SK-N-MC (cell line): ENCODE results near the gene HRH4.

Experiments
- DNase-seq: peaks from one replicate; pipeline ENCODE4 v3.0.0-alpha.2; 2011; ENCODE audit warnings: low read depth, low spot score
- H3K27ac ChIP-seq: fragments of 200-600 bp; sonication (generic); 2 replicates; pipeline ENCODE4 v1.5.1; 2016; ENCODE audit warnings: mixed run types
- H3K36me3 ChIP-seq: fragments of 200-600 bp; sonication (generic); 2 replicates; pipeline ENCODE4 v1.6.1; 2017; ENCODE audit warnings: antibody characterized with exemption, low read length, mixed read lengths; ENCODE audit not compliant: insufficient read depth
- H3K4me3 ChIP-seq: fragments of 200-600 bp; sonication (generic); 2 replicates; pipeline ENCODE4 v1.5.1; 2016
- H3K9ac ChIP-seq: fragments of 200-600 bp; sonication (generic); 2 replicates; pipeline ENCODE4 v1.8.0; 2017; ENCODE audit warnings: mixed run types, mixed read lengths; ENCODE audit not compliant: insufficient read length
- H3K9me3 ChIP-seq: fragments of 200-600 bp; sonication (generic); 2 replicates; pipeline ENCODE4 v1.6.1; 2017; ENCODE audit warnings: low read depth, mild to moderate bottlenecking, antibody characterized with exemption, low read length, moderate library complexity, mixed read lengths
- EZH2 ChIP-seq: fragments of 200-600 bp; sonication (generic); IDR thresholded peaks from one replicate; pipeline ENCODE4 v1.6.1; 2017; ENCODE audit warnings: antibody characterized with exemption
- FOXP2 ChIP-seq: optimal IDR thresholded peaks from 2 replicates; pipeline ENCODE3; 2011; ENCODE audit warnings: mild to moderate bottlenecking, moderate library complexity; ENCODE audit not compliant: insufficient read depth; ENCODE audit errors: extremely low read length, control extremely low read depth
- POLR2AphosphoS5 ChIP-seq: IDR thresholded peaks from 2 replicates; pipeline ENCODE4 v1.6.1; 2012; ENCODE audit warnings: mild to moderate bottlenecking, low read depth, low read length, borderline replicate concordance

Gene HRH4, protein sequence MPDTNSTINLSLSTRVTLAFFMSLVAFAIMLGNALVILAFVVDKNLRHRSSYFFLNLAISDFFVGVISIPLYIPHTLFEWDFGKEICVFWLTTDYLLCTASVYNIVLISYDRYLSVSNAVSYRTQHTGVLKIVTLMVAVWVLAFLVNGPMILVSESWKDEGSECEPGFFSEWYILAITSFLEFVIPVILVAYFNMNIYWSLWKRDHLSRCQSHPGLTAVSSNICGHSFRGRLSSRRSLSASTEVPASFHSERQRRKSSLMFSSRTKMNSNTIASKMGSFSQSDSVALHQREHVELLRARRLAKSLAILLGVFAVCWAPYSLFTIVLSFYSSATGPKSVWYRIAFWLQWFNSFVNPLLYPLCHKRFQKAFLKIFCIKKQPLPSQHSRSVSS

GRCh38 chr18:24460388-24460787, at the start of gene HRH4:
Gene HRH4 (plus strand): TSS chr18:24460637. CDS start chr18:24460729, 92 bp downstream.
- no peak within 1 kb of the TSS for H3K4me3 ChIP-seq
- no peak for TF ChIP-seq POLR2AphosphoS5
- TF ChIP-seq EZH2, result no peak
- TF ChIP-seq FOXP2, result no peak

GRCh38 chr18:24413148-24413547, 47.3 kb upstream of the HRH4 start:
- H3K9me3 ChIP-seq, result no peaks in the 10 kb centered on the region
- no peak for DNase-seq
- TF ChIP-seq EZH2 (no peak), FOXP2 (no peak), POLR2AphosphoS5 (no peak)
- H3K27ac ChIP-seq, result no peak overlapping the region
- no peaks in the 10 kb centered on the region for H3K36me3 ChIP-seq
- H3K4me3 ChIP-seq, result no peak overlapping the region
- no peak overlapping the region for H3K9ac ChIP-seq

More at GRCh38 chr18:24460388-24460787, at the start of gene HRH4:
- Histone ChIP-seq H3K36me3 (no peaks in the 10 kb centered on the region; the same call in 1 of the 2 replicates), H3K9me3 (no peaks in the 10 kb centered on the region), H3K27ac (no peak within 1 kb of the TSS), H3K9ac (no peak within 1 kb of the TSS)
- no peak for DNase-seq

DNA sequence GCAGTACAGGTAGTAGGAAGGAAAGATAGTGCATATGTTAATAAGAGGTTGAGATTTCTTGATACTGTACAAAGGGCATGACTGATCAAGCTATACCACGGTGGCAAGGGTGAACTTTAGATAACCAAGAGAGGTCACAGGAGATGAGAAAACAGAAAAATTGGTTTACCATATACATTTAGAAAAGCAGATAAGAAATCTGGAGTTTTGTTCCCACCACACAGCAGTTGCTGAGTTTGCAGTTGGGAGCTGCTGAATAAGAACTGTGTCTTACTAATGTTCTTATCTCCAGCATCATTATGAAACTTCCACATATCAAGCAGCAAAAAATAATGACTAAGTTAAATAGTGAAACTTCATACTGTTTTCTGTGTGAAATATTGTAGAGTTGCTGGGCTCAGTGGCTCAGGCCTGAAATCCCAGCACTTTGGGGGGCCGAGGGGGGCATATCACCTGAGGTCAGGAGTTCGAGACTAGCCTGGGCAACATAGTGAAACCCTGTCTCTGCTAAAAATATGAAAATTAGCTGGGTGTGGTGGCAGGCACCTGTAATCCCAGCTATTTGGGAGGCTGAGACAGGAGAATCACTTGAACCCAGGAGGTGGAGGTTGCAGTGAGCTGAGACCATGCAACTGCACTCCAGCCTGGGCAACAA, 46.0 kb upstream of the HRH4 start:
- no peak for DNase-seq
- no peak overlapping the region for H3K9ac ChIP-seq
- no peak for TF ChIP-seq FOXP2
- TF ChIP-seq EZH2, result no peak
- no peak for TF ChIP-seq POLR2AphosphoS5
- H3K4me3 ChIP-seq, result no peak overlapping the region
- no peak overlapping the region for H3K27ac ChIP-seq
- no peaks in the 10 kb centered on the region for H3K36me3 ChIP-seq
- no peaks in the 10 kb centered on the region for H3K9me3 ChIP-seq

DNA sequence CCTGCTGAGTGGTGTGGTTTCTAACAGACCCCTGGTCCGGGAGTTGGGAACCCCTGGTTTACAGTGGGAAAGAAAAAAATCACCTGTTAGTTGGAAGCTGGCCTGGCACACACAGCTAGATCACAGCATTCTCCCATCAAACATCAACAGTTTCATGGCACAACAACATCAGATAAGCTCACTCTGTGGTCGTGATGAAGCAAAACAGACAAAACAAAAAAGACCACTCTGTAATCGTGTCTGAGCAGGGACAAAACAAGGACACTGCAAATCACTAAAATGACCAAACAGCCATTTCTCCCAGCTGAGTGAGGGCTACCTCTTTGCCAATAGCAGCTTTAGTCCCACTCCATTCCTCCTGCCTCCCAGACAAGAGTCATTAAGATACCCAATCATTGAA, 43.0 kb upstream of the HRH4 start:
- H3K36me3 ChIP-seq, result no peaks in the 10 kb centered on the region
- TF ChIP-seq EZH2, result no peak
- TF ChIP-seq FOXP2, result no peak
- no peak for TF ChIP-seq POLR2AphosphoS5
- no peak for DNase-seq
- H3K27ac ChIP-seq, result no peak overlapping the region
- no peaks in the 10 kb centered on the region for H3K9me3 ChIP-seq
- H3K9ac ChIP-seq, result no peak overlapping the region
- H3K4me3 ChIP-seq, result no peak overlapping the region

GRCh38 chr18:24420551-24420950, 39.9 kb upstream of the HRH4 start:
- DNase-seq, result no peak
- H3K27ac ChIP-seq, result no peak overlapping the region
- no peaks in the 10 kb centered on the region for H3K36me3 ChIP-seq
- TF ChIP-seq POLR2AphosphoS5 (no peak), FOXP2 (no peak), EZH2 (no peak)
- H3K9me3 ChIP-seq, result no peaks in the 10 kb centered on the region
- H3K9ac ChIP-seq, result no peak overlapping the region
- no peak overlapping the region for H3K4me3 ChIP-seq

GRCh38 chr18:24421831-24422230, 38.6 kb upstream of the HRH4 start:
- TF ChIP-seq POLR2AphosphoS5 (no peak), FOXP2 (no peak), EZH2 (no peak)
- Histone ChIP-seq H3K9ac (no peak overlapping the region), H3K4me3 (no peak overlapping the region), H3K27ac (no peak overlapping the region), H3K36me3 (no peaks in the 10 kb centered on the region), H3K9me3 (no peaks in the 10 kb centered on the region)
- no peak for DNase-seq

DNA sequence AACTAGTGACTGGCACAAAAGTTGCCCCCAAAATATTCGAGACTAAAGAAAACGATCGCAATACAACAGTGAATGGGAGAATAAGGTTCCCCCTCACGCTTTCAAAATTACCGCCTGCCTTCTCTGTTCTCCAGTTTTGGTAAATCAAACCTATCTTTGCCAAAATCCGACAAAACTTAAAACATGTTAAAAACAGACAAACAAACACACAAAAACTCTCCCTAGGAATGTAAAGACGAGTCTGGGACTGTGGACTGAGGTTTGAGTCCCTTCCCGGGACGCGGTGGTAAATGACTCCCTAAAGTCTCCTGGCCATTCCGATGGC, 34.4 kb upstream of the HRH4 start:
- peak overlapping the region; percentile 61 for H3K27ac ChIP-seq
- H3K9ac ChIP-seq, result peak overlapping the region; percentile 96
- no peaks in the 10 kb centered on the region for H3K9me3 ChIP-seq
- no peak for TF ChIP-seq EZH2
- TF ChIP-seq POLR2AphosphoS5, result no peak
- no peak for TF ChIP-seq FOXP2
- peaks cover 9% of the 10 kb centered on the region; the same call in 1 of the 2 replicates for H3K36me3 ChIP-seq
- no peak for DNase-seq
- peak overlapping the region; percentile 96 for H3K4me3 ChIP-seq

GRCh38 chr18:24426398-24427294, 33.8 kb upstream of the HRH4 start, which contains the start of gene IMPACT:
Gene IMPACT (plus strand): TSS chr18:24426670. CDS start chr18:24426757, 87 bp downstream.
- peaks cover 9% of the 10 kb centered on the region; the same call in 1 of the 2 replicates for H3K36me3 ChIP-seq
- no peaks in the 10 kb centered on the region for H3K9me3 ChIP-seq
- H3K4me3 ChIP-seq, result peak within 1 kb of the TSS; percentile 96
- H3K9ac ChIP-seq, result peak within 1 kb of the TSS; percentile 96
- peak; percentile 70 for TF ChIP-seq POLR2AphosphoS5
- no peak for TF ChIP-seq EZH2
- peak within 1 kb of the TSS; percentile 61 for H3K27ac ChIP-seq
- no peak for DNase-seq
